Smooth muscle cell of the brain vasculature (primary cell): ENCODE data around the gene RGS10.
A peak's percentile ranks its signal among the peaks of the same experiment; 100 is the strongest.

ENCODE experiments used
- DNase-seq: peaks from one replicate; pipeline ENCODE4 v3.0.0-alpha.2; 2012; ENCODE audit warnings: low read depth, low spot score

RGS10 gene

GRCh38 chr10:119518176-119518575 lies 24.3 kb downstream of the RGS10 start:
- no peak for DNase-seq

GRCh38 chr10:119517235-119518141 lies 25.0 kb downstream of the RGS10 start:
- no peak for DNase-seq

- DNase-seq = peak; percentile 15
Observed at GRCh38 chr10:119516381-119517234, 25.9 kb downstream of the RGS10 start.

- no peak for DNase-seq
Observed at GRCh38 chr10:119515511-119516045, 26.9 kb downstream of the RGS10 start.

GRCh38 chr10:119514819-119515218 lies 27.7 kb downstream of the RGS10 start:
- no peak for DNase-seq

- DNase-seq = no peak
Observed at GRCh38 chr10:119511828-119512515, 30.5 kb downstream of the RGS10 start.

GRCh38 chr10:119509909-119510451 lies 32.5 kb downstream of the RGS10 start:
- DNase-seq = no peak

- no peak for DNase-seq
Observed at GRCh38 chr10:119507115-119507514, 35.4 kb downstream of the RGS10 start.

GRCh38 chr10:119505588-119506315 lies 36.8 kb downstream of the RGS10 start:
- no peak for DNase-seq

- no peak for DNase-seq
Observed at GRCh38 chr10:119505131-119505551, 37.4 kb downstream of the RGS10 start.

- DNase-seq = no peak
Observed at GRCh38 chr10:119504651-119505050, 37.9 kb downstream of the RGS10 start.

- no peak for DNase-seq
Observed at GRCh38 chr10:119503821-119504220, 38.7 kb downstream of the RGS10 start.

- DNase-seq = no peak
Observed at GRCh38 chr10:119502618-119503155, 39.8 kb downstream of the RGS10 start.

- DNase-seq = no peak
Observed at GRCh38 chr10:119502209-119502608, 40.3 kb downstream of the RGS10 start.

GRCh38 chr10:119501690-119502089 lies 40.8 kb downstream of the RGS10 start:
- no peak for DNase-seq

- DNase-seq = no peak
Observed at GRCh38 chr10:119500821-119501220, 41.7 kb downstream of the RGS10 start.

GRCh38 chr10:119500123-119500795 lies 42.3 kb downstream of the RGS10 start:
- no peak for DNase-seq

- DNase-seq = no peak
Observed at GRCh38 chr10:119499677-119500002, 42.9 kb downstream of the RGS10 start.

- no peak for DNase-seq
Observed at GRCh38 chr10:119498889-119499676, 43.4 kb downstream of the RGS10 start.
